Measurements from ENCODE around the gene COL8A1. TPM values are rescaled to one million over a fixed set of nuclear protein-coding genes. Genes with fewer than 3 reads are reported as not detected.

The COL8A1 gene
- total RNA-seq, 2 donors from 2014 or later = 19.4 to 35.8 TPM

- no peak for ATAC-seq
- intact Hi-C loops (cut with DNase I) = no loop called here
- no peak for DNase-seq
These were observed 133.8 kb downstream of the COL8A1 start for GRCh38 chr3:99772171-99772570.

GRCh38 chr3:99772671-99773070 is 134.3 kb downstream of the COL8A1 start:
- ATAC-seq (no peak), DNase-seq (no peak)

GRCh38 chr3:99774467-99774866 is 136.1 kb downstream of the COL8A1 start:
- ATAC-seq = peak; percentile 68 to 87
- intact Hi-C loops (cut with DNase I) = no loop called here
- DNase-seq = no peak

More at GRCh38 chr3:99772671-99773070, 134.3 kb downstream of the COL8A1 start:
- intact Hi-C loops (cut with DNase I) = no loop called here

- ATAC-seq = no peak
- no peak for DNase-seq
- intact Hi-C loops (cut with DNase I) = no loop called here
These were observed 138.3 kb downstream of the COL8A1 start for GRCh38 chr3:99776516-99777209.

- intact Hi-C loops (cut with DNase I) = no loop called here
- DNase-seq = no peak
- no peak for ATAC-seq
These were observed 138.8 kb downstream of the COL8A1 start for GRCh38 chr3:99777210-99777549.

GRCh38 chr3:99777708-99778107 is 139.3 kb downstream of the COL8A1 start:
- intact Hi-C loops (cut with DNase I) = no loop called here
- DNase-seq (no peak), ATAC-seq (no peak)

- ATAC-seq (no peak), DNase-seq (no peak)
- intact Hi-C loops (cut with DNase I) = no loop called here
These were observed 142.4 kb downstream of the COL8A1 start for GRCh38 chr3:99780749-99781148.

- DNase-seq (no peak), ATAC-seq (no peak)
- intact Hi-C loops (cut with DNase I) = no loop called here
These were observed 143.4 kb downstream of the COL8A1 start for GRCh38 chr3:99781761-99782160.

GRCh38 chr3:99783011-99783573 is 144.7 kb downstream of the COL8A1 start:
- intact Hi-C loops (cut with DNase I) = no loop called here
- ATAC-seq = peak in 1 of 2 donors; percentile 30
- DNase-seq = no peak

GRCh38 chr3:99789011-99789721 is 150.8 kb downstream of the COL8A1 start:
- DNase-seq = peak; percentile 30
- intact Hi-C loops (cut with DNase I) = no loop called here
- ATAC-seq = peak; percentile 96

- ATAC-seq = no peak
- intact Hi-C loops (cut with DNase I) = no loop called here
These were observed 156.1 kb downstream of the COL8A1 start for GRCh38 chr3:99794485-99794884.

GRCh38 chr3:99795573-99795972 is 157.2 kb downstream of the COL8A1 start:
- intact Hi-C loops (cut with DNase I) = no loop called here
- DNase-seq (no peak), ATAC-seq (no peak)

More at GRCh38 chr3:99794485-99794884, 156.1 kb downstream of the COL8A1 start:
- DNase-seq = no peak

GRCh38 chr3:99799422-99799821 is 161.0 kb downstream of the COL8A1 start:
- ATAC-seq (no peak), DNase-seq (no peak)
- intact Hi-C loops (cut with DNase I) = no loop called here

- intact Hi-C loops (cut with DNase I) = no loop called here
- DNase-seq = no peak
- no peak for ATAC-seq
These were observed 164.9 kb downstream of the COL8A1 start for GRCh38 chr3:99803297-99803696.

- ATAC-seq = no peak
- intact Hi-C loops (cut with DNase I) = no loop called here
- no peak for DNase-seq
These were observed 166.8 kb downstream of the COL8A1 start for GRCh38 chr3:99805160-99805559.

- ATAC-seq (peak in 1 of 2 donors; percentile 36), DNase-seq (no peak)
- intact Hi-C loops (cut with DNase I) = no loop called here
These were observed 169.9 kb downstream of the COL8A1 start for GRCh38 chr3:99808163-99808794.

- DNase-seq (no peak), ATAC-seq (peak; percentile 62 to 77)
- intact Hi-C loops (cut with DNase I) = no loop called here
These were observed 171.2 kb downstream of the COL8A1 start for GRCh38 chr3:99809565-99809964.

- no peak for ATAC-seq
- intact Hi-C loops (cut with DNase I) = no loop called here
- DNase-seq = no peak
These were observed 172.0 kb downstream of the COL8A1 start for GRCh38 chr3:99810403-99810802.

GRCh38 chr3:99817047-99817436 is 178.6 kb downstream of the COL8A1 start:
- peak; percentile 12 to 16 for ATAC-seq
- intact Hi-C loops (cut with DNase I) = no loop called here
- no peak for DNase-seq

Data from left cardiac atrium (tissue), 4 donors.